Stomach (tissue), 9 donors: ENCODE measurements around the gene PLAAT3. TPM values are rescaled to one million over a fixed set of nuclear protein-coding genes. Genes with fewer than 3 reads are reported as not detected.

Experiments
- DNase-seq, 2 donors: peaks; one replicate each; pipeline versions ENCODE4 v3.0.0 to v3.0.0-alpha.2; 2013 to 2019
- H3K27ac ChIP-seq, 5 donors: fragments of 200-600 bp in 4 of 5; sonication (generic) in 4 of 5; one replicate each; pipeline ENCODE4 v1.5.1; 2013 to 2019; ENCODE audit warnings: mild to moderate bottlenecking in 1 of 5, moderate library complexity in 1 of 5
- H3K27me3 ChIP-seq, 3 donors: fragments of 200-600 bp; sonication (generic); one replicate each; pipeline ENCODE4 v1.5.1; 2017 to 2019; ENCODE audit warnings: mixed run types in 1 of 3
- H3K36me3 ChIP-seq, 4 donors: fragments of 200-600 bp; sonication (generic); 1 replicate in 3 of 4; 2 replicates in 1 of 4; pipeline ENCODE4 v1.5.1; 2016 to 2019
- H3K4me1 ChIP-seq, 4 donors: fragments of 200-600 bp; sonication (generic); one replicate each; pipeline ENCODE4 v1.5.1; 2016 to 2019
- H3K4me3 ChIP-seq, 4 donors: fragments of 200-600 bp; sonication (generic) in 3 of 4; one replicate each; pipeline ENCODE4 v1.5.1; 2016 to 2019; ENCODE audit warnings: mild to moderate bottlenecking in 1 of 4
- H3K9me3 ChIP-seq, 4 donors: fragments of 200-600 bp; sonication (generic); one replicate each; pipeline ENCODE4 v1.5.1; 2016 to 2019
- CTCF ChIP-seq, 7 experiments: fragments of 450-650 bp in 4 of 7; fragments of 200-600 bp in 3 of 7; sonication (generic) in 3 of 7; IDR thresholded peaks; one replicate each; pipeline ENCODE4 v1.5.1; 2016 to 2019; ENCODE audit warnings: antibody characterized with exemption in 7 of 7, control low read depth in 2 of 7, mild to moderate bottlenecking in 1 of 7
- EP300 ChIP-seq: sonication (generic); formaldehyde crosslinking; IDR thresholded peaks from one replicate; pipeline ENCODE4 v1.6.1; 2017; ENCODE audit warnings: antibody characterized with exemption
- POLR2A ChIP-seq, 4 donors: fragments of 450-650 bp; IDR thresholded peaks; one replicate each; pipeline ENCODE4 v1.6.1; 2016; ENCODE audit warnings: antibody characterized with exemption in 4 of 4, control low read depth in 2 of 4, mild to moderate bottlenecking in 1 of 4, moderate library complexity in 1 of 4
- POLR2AphosphoS5 ChIP-seq, 3 donors: sonication (generic); formaldehyde crosslinking; IDR thresholded peaks; one replicate each; pipeline ENCODE4 v1.6.1; 2016; ENCODE audit warnings: antibody characterized with exemption in 3 of 3
- WGBS, 5 donors: extraction: QIAGEN DNeasy Blood & Tissue Kit in 3 of 5; methylation state at CpG; one replicate each; pipeline versions ENCODE4 v1.1.5 to v1.1.7; 2013 to 2018; 5-methylcytosine and 5-hydroxymethylcytosine counted together
- intact Hi-C: fragments of 100-400 bp; cut with DNase I; formaldehyde crosslinking; loops from one replicate; pipeline ENCODE4 v1.15.1; 2023; ENCODE audit warnings: low total_unique reads
- polyA plus RNA-seq, 3 donors: library from polyadenylated mRNA; stranded (reverse); fragments of 200-250 nt; gene quantifications; one replicate each; pipeline ENCODE4 v1.2.3, GENCODE V29; 2013
- total RNA-seq, 5 donors: library from RNA; depleted of rRNA; stranded (reverse); fragments of >200 nt; gene quantifications; one replicate each; pipeline versions ENCODE4 v1.1.0 to v1.2.3, GENCODE V29; 2014 to 2016
- donor health status: healthy with polysubstance abuse.
- donor health status: Bipolar disorder and iron deficiency.
- donor health status: healthy.

PLAAT3 gene
- total and polyA plus RNA-seq, 8 donors, result 10.6 to 75.0 (median 38.5) TPM; not detected in 2

GRCh38 chr11:63560506-63561180 is 53.6 kb downstream of the PLAAT3 start:
- Histone ChIP-seq H3K9me3 (no peaks in the 10 kb centered on the region), H3K4me1 (peaks cover 16 to 41% (median 31%) of the 10 kb centered on the region in 4 donors), H3K4me3 (no peak overlapping the region), H3K27me3 (no peaks in the 10 kb centered on the region), H3K27ac (peak overlapping the region; percentile 7 to 69 (median 64)), H3K36me3 (no peaks in the 10 kb centered on the region)
- intact Hi-C loops, result no loop called here
- 47 to 69% (median 55%) methylated on average over 7 of the region's 7 CpGs for WGBS, 5 donors
- DNase-seq, result peak; percentile 36 to 85
- peak in 2 of 3 donors; percentile 50 to 68 for TF ChIP-seq POLR2AphosphoS5 (IDR thresholded peaks at IDR 0.05)
- TF ChIP-seq CTCF (IDR thresholded peaks at IDR 0.05), result no peak

- Histone ChIP-seq H3K27ac (peak overlapping the region in 3 of 5 donors; percentile 19 to 40 (median 21)), H3K36me3 (no peaks in the 10 kb centered on the region)
- DNase-seq, result peak in 1 of 2 donors; percentile 55
These were observed 55.6 kb downstream of the PLAAT3 start for GRCh38 chr11:63558459-63559157.

GRCh38 chr11:63557570-63557969 is 56.7 kb downstream of the PLAAT3 start:
- H3K4me1 ChIP-seq, result peaks cover 12 to 35% (median 19%) of the 10 kb centered on the region in 4 donors
- intact Hi-C loops, result no loop called here
- no peak overlapping the region for H3K27ac ChIP-seq
- no peaks in the 10 kb centered on the region for H3K9me3 ChIP-seq
- no peak overlapping the region for H3K4me3 ChIP-seq
- H3K36me3 ChIP-seq, result no peaks in the 10 kb centered on the region
- no peak for DNase-seq
- 80 to 87% (median 81%) methylated on average over 7 of the region's 7 CpGs for WGBS, 5 donors
- TF ChIP-seq EP300 (no peak), CTCF (IDR thresholded peaks at IDR 0.05) (no peak)
- H3K27me3 ChIP-seq, result no peaks in the 10 kb centered on the region

More at GRCh38 chr11:63558459-63559157, 55.6 kb downstream of the PLAAT3 start:
- Histone ChIP-seq H3K9me3 (no peaks in the 10 kb centered on the region), H3K4me1 (peaks cover 8 to 30% (median 19%) of the 10 kb centered on the region in 4 donors), H3K4me3 (no peak overlapping the region), H3K27me3 (no peaks in the 10 kb centered on the region)
- 80 to 91% (median 83%) methylated on average over 6 to 7 of the region's 7 CpGs for WGBS, 5 donors
- intact Hi-C loops, result no loop called here
- TF ChIP-seq EP300, result no peak
- no peak for TF ChIP-seq POLR2AphosphoS5 (IDR thresholded peaks at IDR 0.05)
- TF ChIP-seq CTCF (IDR thresholded peaks at IDR 0.05), result no peak
- no peak for TF ChIP-seq POLR2A (IDR thresholded peaks at IDR 0.05)

GRCh38 chr11:63556404-63557013 is 57.7 kb downstream of the PLAAT3 start:
- peaks cover 12 to 34% (median 19%) of the 10 kb centered on the region in 4 donors for H3K4me1 ChIP-seq
- intact Hi-C loops, result no loop called here
- H3K4me3 ChIP-seq, result no peak overlapping the region
- H3K9me3 ChIP-seq, result no peaks in the 10 kb centered on the region
- TF ChIP-seq EP300, result no peak
- TF ChIP-seq CTCF (IDR thresholded peaks at IDR 0.05), result no peak
- no peak for TF ChIP-seq POLR2AphosphoS5 (IDR thresholded peaks at IDR 0.05)
- no peak for TF ChIP-seq POLR2A (IDR thresholded peaks at IDR 0.05)
- no peak overlapping the region for H3K27ac ChIP-seq
- DNase-seq, result no peak
- no peaks in the 10 kb centered on the region for H3K36me3 ChIP-seq
- no peaks in the 10 kb centered on the region for H3K27me3 ChIP-seq
- 62 to 69% (median 67%) methylated on average over 7 of the region's 7 CpGs for WGBS, 5 donors
